ENCODE measurements around the gene ELP5. TPM values are rescaled to one million over a fixed set of nuclear protein-coding genes. Genes with fewer than 3 reads are reported as not detected.
"Not testable (repeated sequence)": the region's sequence is repeated elsewhere in the genome, so short reads cannot be mapped to it uniquely, and the experiment has no call there.

The ELP5 gene
- total RNA-seq, 4 donors from 2014 or later, result 24.9 to 33.3 (median 27.8) TPM

GRCh38 chr17:7241090-7241733 is 10.8 kb upstream of the ELP5 start:
- Histone ChIP-seq H3K27me3 (no peaks in the 10 kb centered on the region), H3K9me3 (no peaks in the 10 kb centered on the region), H3K4me3 (peak overlapping the region; percentile 86 to 98 (median 92)), H3K36me3 (peaks cover 29 to 52% (median 46%) of the 10 kb centered on the region in 4 donors), H3K4me1 (peaks cover 35 to 51% (median 48%) of the 10 kb centered on the region in 4 donors), H3K27ac (replicated peaks in 1 of 4) (peak overlapping the region; percentile 97 to 99 (median 97))
- no peak for DNase-seq (ENCODE audit: extremely low spot score)
- 40% methylated on average over 9 of the region's 9 CpGs for WGBS
- TF ChIP-seq, protein P1, sequence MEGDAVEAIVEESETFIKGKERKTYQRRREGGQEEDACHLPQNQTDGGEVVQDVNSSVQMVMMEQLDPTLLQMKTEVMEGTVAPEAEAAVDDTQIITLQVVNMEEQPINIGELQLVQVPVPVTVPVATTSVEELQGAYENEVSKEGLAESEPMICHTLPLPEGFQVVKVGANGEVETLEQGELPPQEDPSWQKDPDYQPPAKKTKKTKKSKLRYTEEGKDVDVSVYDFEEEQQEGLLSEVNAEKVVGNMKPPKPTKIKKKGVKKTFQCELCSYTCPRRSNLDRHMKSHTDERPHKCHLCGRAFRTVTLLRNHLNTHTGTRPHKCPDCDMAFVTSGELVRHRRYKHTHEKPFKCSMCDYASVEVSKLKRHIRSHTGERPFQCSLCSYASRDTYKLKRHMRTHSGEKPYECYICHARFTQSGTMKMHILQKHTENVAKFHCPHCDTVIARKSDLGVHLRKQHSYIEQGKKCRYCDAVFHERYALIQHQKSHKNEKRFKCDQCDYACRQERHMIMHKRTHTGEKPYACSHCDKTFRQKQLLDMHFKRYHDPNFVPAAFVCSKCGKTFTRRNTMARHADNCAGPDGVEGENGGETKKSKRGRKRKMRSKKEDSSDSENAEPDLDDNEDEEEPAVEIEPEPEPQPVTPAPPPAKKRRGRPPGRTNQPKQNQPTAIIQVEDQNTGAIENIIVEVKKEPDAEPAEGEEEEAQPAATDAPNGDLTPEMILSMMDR (IDR thresholded peaks at IDR 0.05), result no peak
- TF ChIP-seq POLR2A (IDR thresholded peaks at IDR 0.05; ENCODE audit: low read depth), result no peak
- TF ChIP-seq POLR2AphosphoS5 (IDR thresholded peaks at IDR 0.05), result no peak
- TF ChIP-seq EP300 (IDR thresholded peaks at IDR 0.05), result no peak
- intact Hi-C loops (cut with DNase I), result no loop called here

GRCh38 chr17:7241783-7242716 is 10.0 kb upstream of the ELP5 start, which contains the start of gene GABARAP:
Gene GABARAP, minus strand, starts transcription at chr17:7242449. Its CDS starts 119 bp downstream, at chr17:7242330.
- H3K4me1 ChIP-seq, result peaks cover 34 to 42% (median 40%) of the 10 kb centered on the region in 4 donors
- under 1% methylated on average over 56 of the region's 62 CpGs for WGBS
- H3K27me3 ChIP-seq, result no peaks in the 10 kb centered on the region
- H3K4me3 ChIP-seq, result peak within 1 kb of the TSS; percentile 86 to 98 (median 92)
- H3K27ac ChIP-seq (replicated peaks in 1 of 4), result peak within 1 kb of the TSS; percentile 97 to 99 (median 97)
- H3K9me3 ChIP-seq, result no peaks in the 10 kb centered on the region
- intact Hi-C loops (cut with DNase I), result no loop called here
- TF ChIP-seq EP300 (IDR thresholded peaks at IDR 0.05) (no peak), POLR2AphosphoS5 (IDR thresholded peaks at IDR 0.05) (peak; percentile 60 to 81), POLR2A (IDR thresholded peaks at IDR 0.05; ENCODE audit: low read depth) (peak; percentile 78)
- TF ChIP-seq, protein P1 (IDR thresholded peaks at IDR 0.05), result no peak
- DNase-seq (ENCODE audit: extremely low spot score), result peak; percentile 99
- H3K36me3 ChIP-seq, result peaks cover 32 to 52% (median 48%) of the 10 kb centered on the region in 4 donors

- 1% methylated on average over 47 of the region's 49 CpGs for WGBS
- TF ChIP-seq POLR2AphosphoS5 (IDR thresholded peaks at IDR 0.05) (peak; percentile 94 to 98), POLR2A (IDR thresholded peaks at IDR 0.05; ENCODE audit: low read depth) (peak; percentile 58), EP300 (IDR thresholded peaks at IDR 0.05) (no peak)
- TF ChIP-seq, protein P1 (IDR thresholded peaks at IDR 0.05), result peak in 1 of 3 experiments; percentile 9
- no peaks in the 10 kb centered on the region for H3K9me3 ChIP-seq
- intact Hi-C loops (cut with DNase I), result no loop called here
- peak overlapping the region; percentile 97 to 99 (median 97) for H3K27ac ChIP-seq (replicated peaks in 1 of 4)
- peaks cover 34 to 50% (median 49%) of the 10 kb centered on the region in 4 donors for H3K36me3 ChIP-seq
- DNase-seq (ENCODE audit: extremely low spot score), result peak; percentile 99
- H3K4me3 ChIP-seq, result peak overlapping the region; percentile 86 to 98 (median 92)
- peaks cover 29 to 38% (median 35%) of the 10 kb centered on the region in 4 donors for H3K4me1 ChIP-seq
- no peaks in the 10 kb centered on the region for H3K27me3 ChIP-seq
These were observed 9.1 kb upstream of the ELP5 start for GRCh38 chr17:7242717-7243452.

DNA sequence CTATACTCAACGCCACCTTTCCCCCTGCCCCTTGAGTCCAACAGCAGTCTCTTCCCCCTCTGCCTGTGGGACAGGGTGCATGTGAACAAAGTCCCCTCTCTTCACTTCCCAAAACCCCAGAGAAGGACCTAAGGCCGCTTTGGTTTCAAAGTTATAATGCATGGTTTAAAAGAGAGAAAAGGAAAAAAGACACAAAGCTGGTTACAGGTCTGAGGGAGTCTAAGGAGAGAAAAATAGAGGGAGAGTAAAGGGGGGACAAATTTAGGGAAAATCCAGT is 8.6 kb upstream of the ELP5 start:
- peak overlapping the region; percentile 86 to 98 (median 92) for H3K4me3 ChIP-seq
- 46% methylated on average over 2 of the region's 2 CpGs for WGBS
- no peaks in the 10 kb centered on the region for H3K27me3 ChIP-seq
- intact Hi-C loops (cut with DNase I), result no loop called here
- peaks cover 34 to 50% (median 49%) of the 10 kb centered on the region in 4 donors for H3K36me3 ChIP-seq
- H3K4me1 ChIP-seq, result peaks cover 29 to 43% (median 39%) of the 10 kb centered on the region in 4 donors
- DNase-seq (ENCODE audit: extremely low spot score), result no peak
- TF ChIP-seq POLR2AphosphoS5 (IDR thresholded peaks at IDR 0.05) (no peak), EP300 (IDR thresholded peaks at IDR 0.05) (no peak), POLR2A (IDR thresholded peaks at IDR 0.05; ENCODE audit: low read depth) (no peak)
- TF ChIP-seq, protein P1 (IDR thresholded peaks at IDR 0.05), result no peak
- peak overlapping the region; percentile 97 to 99 (median 97) for H3K27ac ChIP-seq (replicated peaks in 1 of 4)
- no peaks in the 10 kb centered on the region for H3K9me3 ChIP-seq

- H3K27ac ChIP-seq (replicated peaks in 1 of 4), result peak overlapping the region; percentile 97 to 99 (median 97)
- H3K36me3 ChIP-seq, result peaks cover 34 to 50% (median 49%) of the 10 kb centered on the region in 4 donors
- H3K4me1 ChIP-seq, result peaks cover 34 to 48% (median 43%) of the 10 kb centered on the region in 4 donors
- H3K9me3 ChIP-seq; DNase-seq (ENCODE audit: extremely low spot score); H3K27me3 ChIP-seq; intact Hi-C loops (cut with DNase I): not testable (repeated sequence)
- WGBS, result 78% methylated on average over 10 of the region's 10 CpGs
- peak overlapping the region in 1 of 4 donors; percentile 94 for H3K4me3 ChIP-seq
These were observed 8.2 kb upstream of the ELP5 start for GRCh38 chr17:7243838-7244237.

Data from esophagus muscularis mucosa (tissue), 4 donors.